Ishikawa (cell line): Measurements from ENCODE around the gene SCFD1.

Source experiments
- CREB1 ChIP-seq: IDR thresholded peaks from 2 replicates; pipeline ENCODE4 v1.6.1; 2012; ENCODE audit warnings: low read depth
- NFIC ChIP-seq: IDR thresholded peaks from 2 replicates; pipeline ENCODE4 v1.6.1; 2012
- TAF1 ChIP-seq: IDR thresholded peaks from 2 replicates; pipeline ENCODE4 v1.6.1; 2012; ENCODE audit warnings: low read depth, mild to moderate bottlenecking
- TCF12 ChIP-seq: IDR thresholded peaks from 2 replicates; pipeline ENCODE4 v1.6.1; 2012; ENCODE audit warnings: low read depth
- TEAD4 ChIP-seq: IDR thresholded peaks from 2 replicates; pipeline ENCODE4 v1.6.1; 2012
- YY1 ChIP-seq: IDR thresholded peaks from 2 replicates; pipeline ENCODE4 v1.6.1; 2012; ENCODE audit warnings: low read depth
- TF ChIP-seq, protein P1 (sequence below): IDR thresholded peaks from 2 replicates; pipeline ENCODE4 v1.6.1; 2012
- TF ChIP-seq, protein P2 (sequence below): IDR thresholded peaks from 2 replicates; pipeline ENCODE4 v1.6.1; 2012; ENCODE audit warnings: low read depth, mild to moderate bottlenecking
- TF ChIP-seq, protein P3 (sequence below): IDR thresholded peaks from 2 replicates; pipeline ENCODE4 v1.6.1; 2012

DNA sequence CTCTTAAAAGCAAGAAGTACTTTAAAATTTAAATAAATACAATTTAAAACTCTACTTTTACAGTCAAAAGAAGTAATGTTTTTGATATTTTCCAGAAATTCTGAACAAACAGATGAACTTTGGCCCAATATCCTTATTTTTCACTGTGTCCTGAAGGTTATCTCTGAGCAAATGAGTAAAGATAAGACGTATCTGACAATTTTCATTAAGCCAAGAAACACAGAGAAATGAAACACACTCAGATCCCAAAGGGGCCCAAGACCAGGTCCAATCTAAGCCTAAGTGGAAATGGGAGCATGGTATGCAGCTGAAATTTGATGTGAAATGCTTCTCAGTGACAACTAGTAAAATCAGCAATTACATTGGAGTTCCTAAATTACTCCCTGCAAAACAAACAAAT, 146.7 kb downstream of the SCFD1 start:
- no peak for TF ChIP-seq CREB1
- TF ChIP-seq, protein P1, sequence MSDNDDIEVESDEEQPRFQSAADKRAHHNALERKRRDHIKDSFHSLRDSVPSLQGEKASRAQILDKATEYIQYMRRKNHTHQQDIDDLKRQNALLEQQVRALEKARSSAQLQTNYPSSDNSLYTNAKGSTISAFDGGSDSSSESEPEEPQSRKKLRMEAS: no peak
- TF ChIP-seq TEAD4: no peak
- no peak for TF ChIP-seq NFIC
- no peak for TF ChIP-seq YY1
- TF ChIP-seq, protein P2, sequence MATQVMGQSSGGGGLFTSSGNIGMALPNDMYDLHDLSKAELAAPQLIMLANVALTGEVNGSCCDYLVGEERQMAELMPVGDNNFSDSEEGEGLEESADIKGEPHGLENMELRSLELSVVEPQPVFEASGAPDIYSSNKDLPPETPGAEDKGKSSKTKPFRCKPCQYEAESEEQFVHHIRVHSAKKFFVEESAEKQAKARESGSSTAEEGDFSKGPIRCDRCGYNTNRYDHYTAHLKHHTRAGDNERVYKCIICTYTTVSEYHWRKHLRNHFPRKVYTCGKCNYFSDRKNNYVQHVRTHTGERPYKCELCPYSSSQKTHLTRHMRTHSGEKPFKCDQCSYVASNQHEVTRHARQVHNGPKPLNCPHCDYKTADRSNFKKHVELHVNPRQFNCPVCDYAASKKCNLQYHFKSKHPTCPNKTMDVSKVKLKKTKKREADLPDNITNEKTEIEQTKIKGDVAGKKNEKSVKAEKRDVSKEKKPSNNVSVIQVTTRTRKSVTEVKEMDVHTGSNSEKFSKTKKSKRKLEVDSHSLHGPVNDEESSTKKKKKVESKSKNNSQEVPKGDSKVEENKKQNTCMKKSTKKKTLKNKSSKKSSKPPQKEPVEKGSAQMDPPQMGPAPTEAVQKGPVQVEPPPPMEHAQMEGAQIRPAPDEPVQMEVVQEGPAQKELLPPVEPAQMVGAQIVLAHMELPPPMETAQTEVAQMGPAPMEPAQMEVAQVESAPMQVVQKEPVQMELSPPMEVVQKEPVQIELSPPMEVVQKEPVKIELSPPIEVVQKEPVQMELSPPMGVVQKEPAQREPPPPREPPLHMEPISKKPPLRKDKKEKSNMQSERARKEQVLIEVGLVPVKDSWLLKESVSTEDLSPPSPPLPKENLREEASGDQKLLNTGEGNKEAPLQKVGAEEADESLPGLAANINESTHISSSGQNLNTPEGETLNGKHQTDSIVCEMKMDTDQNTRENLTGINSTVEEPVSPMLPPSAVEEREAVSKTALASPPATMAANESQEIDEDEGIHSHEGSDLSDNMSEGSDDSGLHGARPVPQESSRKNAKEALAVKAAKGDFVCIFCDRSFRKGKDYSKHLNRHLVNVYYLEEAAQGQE: no peak
- no peak for TF ChIP-seq TAF1
- TF ChIP-seq, protein P3, sequence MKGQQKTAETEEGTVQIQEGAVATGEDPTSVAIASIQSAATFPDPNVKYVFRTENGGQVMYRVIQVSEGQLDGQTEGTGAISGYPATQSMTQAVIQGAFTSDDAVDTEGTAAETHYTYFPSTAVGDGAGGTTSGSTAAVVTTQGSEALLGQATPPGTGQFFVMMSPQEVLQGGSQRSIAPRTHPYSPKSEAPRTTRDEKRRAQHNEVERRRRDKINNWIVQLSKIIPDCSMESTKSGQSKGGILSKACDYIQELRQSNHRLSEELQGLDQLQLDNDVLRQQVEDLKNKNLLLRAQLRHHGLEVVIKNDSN: no peak
- no peak for TF ChIP-seq TCF12
